ENCODE results near the gene RCOR3. TPM values are rescaled to one million over a fixed set of nuclear protein-coding genes. Genes with fewer than 3 reads are reported as not detected.

The RCOR3 gene
- total RNA-seq, 4 donors from 2014 or later: 49.3 to 77.8 (median 57.6) TPM

GRCh38 chr1:211349741-211350140, 90.6 kb downstream of the RCOR3 start:
- no peak for TF ChIP-seq CTCF (IDR thresholded peaks at IDR 0.05; ENCODE audit: low read depth)

- TF ChIP-seq CTCF (IDR thresholded peaks at IDR 0.05; ENCODE audit: low read depth): no peak
These were observed 93.3 kb downstream of the RCOR3 start for GRCh38 chr1:211352465-211352864.

- TF ChIP-seq CTCF (IDR thresholded peaks at IDR 0.05; ENCODE audit: low read depth): no peak
These were observed 93.9 kb downstream of the RCOR3 start for GRCh38 chr1:211352985-211353515.

GRCh38 chr1:211353562-211354212, 94.5 kb downstream of the RCOR3 start:
- no peak for TF ChIP-seq CTCF (IDR thresholded peaks at IDR 0.05; ENCODE audit: low read depth)

GRCh38 chr1:211355873-211356272, 96.7 kb downstream of the RCOR3 start:
- no peak for TF ChIP-seq CTCF (IDR thresholded peaks at IDR 0.05; ENCODE audit: low read depth)

- TF ChIP-seq CTCF (IDR thresholded peaks at IDR 0.05; ENCODE audit: low read depth): no peak
These were observed 97.7 kb downstream of the RCOR3 start for GRCh38 chr1:211356723-211357407.

GRCh38 chr1:211358685-211359084, 99.5 kb downstream of the RCOR3 start:
- TF ChIP-seq CTCF (IDR thresholded peaks at IDR 0.05; ENCODE audit: low read depth): no peak
